ENCODE measurements around the gene RGS8. TPM values are rescaled to one million over a fixed set of nuclear protein-coding genes. Genes with fewer than 3 reads are reported as not detected.

Gene RGS8
- total and polyA plus RNA-seq, 2 of the 4 experiments (the other 2 are of a cell fraction): not detected

DNA sequence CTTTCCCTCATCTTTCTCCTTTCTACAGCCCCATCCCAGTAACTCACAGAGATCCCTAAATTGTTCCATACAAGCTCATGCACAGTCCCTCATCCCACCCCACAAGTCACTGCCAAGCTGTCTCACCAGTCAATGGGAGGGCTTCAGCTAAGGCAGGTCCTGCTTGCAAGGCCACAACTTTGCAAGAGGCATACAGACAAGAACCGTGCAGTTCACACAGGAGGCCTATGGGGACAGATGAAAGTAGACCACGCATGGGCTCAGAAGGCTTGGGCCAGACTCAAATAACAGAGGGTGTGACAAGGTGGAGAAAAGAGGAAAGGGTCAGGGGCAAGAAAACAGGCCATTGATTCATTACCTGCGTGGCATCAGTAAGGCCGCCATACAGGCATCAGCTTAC lies 15.1 kb downstream of the RGS8 start:
- H4K91ac ChIP-seq (ENCODE audit: insufficient read depth, low read depth, low read length): no peak overlapping the region
- H2BK20ac ChIP-seq (ENCODE audit: low read depth, low read length): no peak overlapping the region
- DNase-seq (no peak), ATAC-seq (ENCODE audit: low read depth) (no peak)
- no peak overlapping the region for H3K4me3 ChIP-seq (ENCODE audit: insufficient read depth, low read depth, low read length)
- no peak overlapping the region for H3K4me2 ChIP-seq (ENCODE audit: low read depth, low read length)
- no peak overlapping the region for H4K5ac ChIP-seq (ENCODE audit: low read depth, low read length)
- H3K27ac ChIP-seq (ENCODE audit: insufficient read depth, low read length): no peak overlapping the region
- no peak overlapping the region for H3K14ac ChIP-seq (replicated peaks; ENCODE audit: low read depth, low read length)
- H3K9ac ChIP-seq (ENCODE audit: low read depth, low read length): no peak overlapping the region
- CTCF ChIA-PET: no interaction called here
- no TSS peak for BruUV-seq (replicated peaks)
- no peak overlapping the region for H4K8ac ChIP-seq (ENCODE audit: low read depth in 2 of 2, low read length in 2 of 2)
- POLR2A ChIA-PET (ENCODE audit: unreplicated experiment): no interaction called here
- no peak overlapping the region for H2BK5ac ChIP-seq (ENCODE audit: low read depth, low read length, poor library complexity, severe bottlenecking)
- no peaks in the 10 kb centered on the region for H3K9me1 ChIP-seq (ENCODE audit: insufficient read depth, low read length)
- H3K79me1 ChIP-seq (ENCODE audit: low read depth in 1 of 2, low read length in 2 of 2): no peaks in the 10 kb centered on the region
- no peaks in the 10 kb centered on the region for H3K9me3 ChIP-seq (ENCODE audit: control insufficient read depth, insufficient read depth, low read length)
- H2BK15ac ChIP-seq (ENCODE audit: low read depth, low read length): no peak overlapping the region
- H2BK120ac ChIP-seq (ENCODE audit: low read depth, low read length): no peak overlapping the region
- TF ChIP-seq RFX5 (IDR thresholded peaks at IDR 0.05; ENCODE audit: low read depth, low read length): no peak
- no peak for TF ChIP-seq RAD21 (IDR thresholded peaks at IDR 0.05; ENCODE audit: low read length)
- H2AK9ac ChIP-seq (replicated peaks; ENCODE audit: low read depth, low read length, poor library complexity): no peak overlapping the region
- dilution Hi-C loops (cut with HindIII; ENCODE audit: low sequenced_read_pairs, unreplicated experiment): no loop called here
- intact Hi-C loops (cut with micrococcal nuclease): no loop called here
- peaks cover 28% of the 10 kb centered on the region for H3K27me3 ChIP-seq (ENCODE audit: control insufficient read depth, insufficient read depth, low read length)
- no peaks in the 10 kb centered on the region for H3K36me3 ChIP-seq (ENCODE audit: control insufficient read depth, insufficient read depth, low read length)
- no peaks in the 10 kb centered on the region for H3K4me1 ChIP-seq (ENCODE audit: control insufficient read depth, insufficient read depth, low read length)
- no peak overlapping the region for H2AFZ ChIP-seq (replicated peaks; ENCODE audit: low read length, poor library complexity)
- in situ Hi-C loops (cut with MboI; ENCODE audit: low sequenced_read_pairs): no loop called here
- no peaks in the 10 kb centered on the region for H4K20me1 ChIP-seq (ENCODE audit: insufficient read depth, low read length)
- H3K23ac ChIP-seq (ENCODE audit: low read depth, low read length): no peak overlapping the region
- no peak overlapping the region for H3K56ac ChIP-seq (ENCODE audit: extremely low read depth, insufficient read depth, low read length)
- H3K4ac ChIP-seq (ENCODE audit: low read depth, low read length): no peak overlapping the region
- 40% methylated on average over 1 of the region's 4 CpGs; no CpG with 5 or more reads in 1 of the 2 experiments for WGBS, 2 experiments (ENCODE audit: extremely low coverage in 2 of 2, insufficient read length in 1 of 2)
- no peak overlapping the region for H2AK5ac ChIP-seq (ENCODE audit: low read depth, low read length)
- no peak overlapping the region for H3K18ac ChIP-seq (ENCODE audit: low read depth, low read length)

Data from IMR-90 (cell line).